ENCODE measurements around the gene TAGLN2.

TAGLN2 gene

DNA sequence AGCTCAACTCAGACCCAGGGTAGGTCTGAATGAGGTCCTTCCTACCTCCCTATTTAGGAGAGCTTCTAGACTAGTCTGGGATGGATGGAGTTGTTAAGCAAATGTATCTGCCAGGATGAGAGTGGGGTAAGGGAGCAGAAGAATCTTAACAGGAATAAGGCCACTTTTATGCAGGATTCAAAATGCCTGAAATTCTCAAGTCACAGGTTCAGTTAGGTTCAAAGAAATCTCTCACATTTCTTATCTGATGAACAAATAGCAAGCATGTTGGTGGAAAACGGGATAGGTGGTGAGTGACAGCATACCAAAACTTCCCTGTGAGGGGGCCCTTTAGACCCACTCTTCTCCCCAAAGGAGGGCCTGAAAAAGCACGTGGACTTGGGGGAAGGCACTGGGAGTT is 25.7 kb upstream of the TAGLN2 start:
- TF ChIP-seq, protein P1, sequence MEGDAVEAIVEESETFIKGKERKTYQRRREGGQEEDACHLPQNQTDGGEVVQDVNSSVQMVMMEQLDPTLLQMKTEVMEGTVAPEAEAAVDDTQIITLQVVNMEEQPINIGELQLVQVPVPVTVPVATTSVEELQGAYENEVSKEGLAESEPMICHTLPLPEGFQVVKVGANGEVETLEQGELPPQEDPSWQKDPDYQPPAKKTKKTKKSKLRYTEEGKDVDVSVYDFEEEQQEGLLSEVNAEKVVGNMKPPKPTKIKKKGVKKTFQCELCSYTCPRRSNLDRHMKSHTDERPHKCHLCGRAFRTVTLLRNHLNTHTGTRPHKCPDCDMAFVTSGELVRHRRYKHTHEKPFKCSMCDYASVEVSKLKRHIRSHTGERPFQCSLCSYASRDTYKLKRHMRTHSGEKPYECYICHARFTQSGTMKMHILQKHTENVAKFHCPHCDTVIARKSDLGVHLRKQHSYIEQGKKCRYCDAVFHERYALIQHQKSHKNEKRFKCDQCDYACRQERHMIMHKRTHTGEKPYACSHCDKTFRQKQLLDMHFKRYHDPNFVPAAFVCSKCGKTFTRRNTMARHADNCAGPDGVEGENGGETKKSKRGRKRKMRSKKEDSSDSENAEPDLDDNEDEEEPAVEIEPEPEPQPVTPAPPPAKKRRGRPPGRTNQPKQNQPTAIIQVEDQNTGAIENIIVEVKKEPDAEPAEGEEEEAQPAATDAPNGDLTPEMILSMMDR (conservative IDR thresholded peaks at IDR 0.05; ENCODE audit: low read length), result no peak
- no peak for DNase-seq (ENCODE audit: low read depth)
- no peak overlapping the region for H3K4me3 ChIP-seq (ENCODE audit: low read length)

DNA sequence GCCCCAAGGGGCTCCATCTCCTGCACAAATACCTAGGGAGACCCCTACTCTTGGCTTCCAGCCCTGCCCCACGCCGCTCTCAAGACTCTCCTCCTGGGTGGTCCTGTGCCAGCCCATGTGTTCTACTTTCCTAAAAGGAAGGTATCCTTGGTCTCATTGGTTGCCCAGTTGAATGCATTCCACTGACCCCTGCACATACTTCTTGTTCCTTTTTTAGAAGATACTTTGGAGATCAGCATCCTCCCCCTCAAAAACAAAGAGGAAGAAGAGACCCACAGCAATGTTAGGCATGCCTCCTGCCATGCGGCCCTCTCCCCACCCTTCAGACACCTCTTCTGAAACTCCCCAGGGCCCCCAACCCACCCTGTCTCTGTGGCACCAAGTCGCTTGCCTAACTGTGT is 24.7 kb upstream of the TAGLN2 start:
- TF ChIP-seq, protein P1 (conservative IDR thresholded peaks at IDR 0.05; ENCODE audit: low read length), result no peak
- no peak for DNase-seq (ENCODE audit: low read depth)
- no peak overlapping the region for H3K4me3 ChIP-seq (ENCODE audit: low read length)

DNA sequence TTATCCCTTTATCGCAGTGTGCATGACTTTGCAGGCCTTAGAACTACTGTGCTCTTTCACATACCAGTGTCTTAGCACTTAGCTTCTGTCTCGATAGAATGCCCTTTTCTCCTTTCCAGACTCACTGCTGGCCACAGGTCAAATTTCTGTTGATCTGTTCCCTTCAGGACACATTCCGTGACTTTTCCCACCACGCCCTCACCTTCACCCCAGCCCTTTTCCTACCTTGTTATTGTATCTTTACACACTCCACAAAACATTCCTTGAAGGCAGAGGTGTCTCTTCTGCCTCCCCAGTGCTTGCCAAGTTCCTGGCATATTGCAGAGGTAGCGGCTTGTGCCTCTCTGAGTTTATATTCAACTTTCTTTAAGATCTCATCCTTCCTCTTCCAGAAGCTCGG is 23.8 kb upstream of the TAGLN2 start:
- TF ChIP-seq, protein P1 (conservative IDR thresholded peaks at IDR 0.05; ENCODE audit: low read length), result no peak
- H3K4me3 ChIP-seq (ENCODE audit: low read length), result no peak overlapping the region
- DNase-seq (ENCODE audit: low read depth), result no peak

DNA sequence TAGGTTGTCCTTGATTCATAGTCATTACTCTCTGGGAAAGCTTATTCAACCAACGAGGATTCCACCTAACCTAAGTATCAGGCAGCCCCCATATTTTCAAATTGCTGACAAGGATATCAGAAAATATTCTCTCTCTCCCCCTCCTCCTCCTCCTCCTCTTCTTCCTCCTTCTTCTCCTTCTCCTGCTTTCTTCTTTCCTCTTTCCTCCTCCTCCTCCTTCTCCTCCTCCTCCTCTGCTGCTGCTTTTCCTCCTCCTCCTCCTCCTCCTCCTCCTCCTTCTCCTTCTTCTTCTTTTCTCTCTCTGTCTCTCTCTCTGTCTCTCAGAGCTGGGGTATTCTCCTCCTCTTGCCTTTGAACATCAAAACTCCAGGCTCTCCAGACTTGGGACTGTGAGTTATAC is 22.6 kb upstream of the TAGLN2 start:
- no peak overlapping the region for H3K4me3 ChIP-seq (ENCODE audit: low read length)
- TF ChIP-seq, protein P1 (conservative IDR thresholded peaks at IDR 0.05; ENCODE audit: low read length), result no peak
- DNase-seq (ENCODE audit: low read depth), result no peak

DNA sequence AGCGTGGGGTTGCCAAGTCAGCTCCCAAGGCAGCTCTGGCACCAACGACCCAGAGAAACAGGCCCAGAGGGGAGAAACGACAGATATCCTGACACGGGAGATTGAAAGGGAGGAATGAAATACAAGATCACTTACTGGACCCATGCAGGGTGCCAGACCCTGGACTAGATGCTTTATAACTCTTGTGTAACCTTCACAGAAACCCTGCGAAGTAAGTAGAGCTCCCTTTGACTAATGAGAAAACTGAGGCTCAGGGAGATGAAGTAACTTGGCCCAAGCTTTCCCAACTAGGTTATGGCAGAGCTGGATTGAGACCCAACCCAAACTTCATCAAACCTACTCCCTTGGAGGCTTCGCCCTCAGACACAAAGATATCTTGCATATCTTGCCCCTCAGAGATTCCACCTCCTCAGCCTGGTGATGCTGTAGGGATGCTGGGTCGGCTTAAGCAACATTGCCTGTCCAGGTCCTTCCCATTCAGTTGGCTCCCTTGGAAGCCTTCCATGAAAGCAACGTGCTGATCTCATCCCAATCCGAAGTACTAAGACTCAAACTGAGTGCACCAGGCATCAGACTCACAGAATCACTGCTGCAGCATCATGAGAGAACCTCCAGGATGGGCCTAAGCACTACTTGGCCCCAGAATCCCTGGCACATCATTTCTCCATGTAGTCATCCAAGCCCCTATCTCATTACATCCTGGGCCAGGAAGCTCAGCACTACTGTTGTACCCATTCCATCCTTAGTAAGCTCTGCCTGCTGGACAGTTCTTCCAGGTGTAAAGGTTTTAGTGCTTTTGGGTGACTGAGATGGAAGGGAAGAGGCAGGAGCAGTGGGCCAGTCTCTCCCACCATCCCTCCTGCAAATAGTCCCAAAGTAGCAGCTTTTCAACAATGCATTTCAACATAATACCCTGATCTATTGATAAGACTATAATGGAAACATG is 21.2 kb upstream of the TAGLN2 start:
- no peak overlapping the region; the same call in 1 of the 2 replicates for H3K4me3 ChIP-seq (ENCODE audit: low read length)
- DNase-seq (ENCODE audit: low read depth), result no peak
- TF ChIP-seq, protein P1 (conservative IDR thresholded peaks at IDR 0.05; ENCODE audit: low read length), result no peak

DNA sequence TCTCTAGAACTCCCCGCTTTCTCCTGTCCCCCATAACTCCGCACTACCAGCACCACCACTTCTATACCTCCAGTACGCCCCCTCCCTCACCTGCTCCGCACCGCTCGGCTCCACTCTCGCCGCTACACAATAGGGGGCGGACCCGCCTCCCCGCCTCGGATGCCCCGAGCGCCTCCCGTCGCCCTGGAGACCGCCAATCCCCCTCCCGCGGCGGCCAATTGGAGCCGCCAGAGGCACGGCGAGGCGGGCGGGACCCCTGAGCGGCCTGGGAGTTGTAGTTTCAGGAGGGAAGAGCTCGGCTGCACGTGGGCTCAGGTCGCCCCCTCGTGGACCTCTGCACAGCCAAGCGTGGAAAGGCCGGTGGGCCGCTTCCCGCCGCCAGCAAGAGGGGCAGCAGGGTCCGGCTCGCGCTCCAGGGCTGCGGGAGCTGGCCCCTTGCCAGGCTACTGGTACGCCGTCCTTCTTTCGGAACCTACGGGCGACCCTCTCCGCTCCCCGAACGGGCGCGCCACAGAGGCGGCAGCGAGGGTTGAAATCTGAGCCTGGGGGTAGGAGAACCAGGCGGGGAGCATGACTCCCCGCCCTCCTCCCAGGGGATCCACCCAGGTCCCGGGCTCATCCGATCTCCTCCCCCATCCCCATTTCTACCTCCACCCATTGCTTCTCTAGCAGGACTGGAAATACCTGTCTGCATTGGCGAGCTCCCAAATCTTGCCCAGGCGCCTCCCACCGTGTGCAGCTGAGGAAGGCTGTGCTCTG is 20.4 kb upstream of the TAGLN2 start, which contains the start of gene IGSF9:
IGSF9 (minus strand) TSS at position 131 of the 759 bp plus-strand sequence. CDS start 2,159 bp downstream, outside the sequence.
- TF ChIP-seq, protein P1 (conservative IDR thresholded peaks at IDR 0.05; ENCODE audit: low read length), result peak; percentile 47
- H3K4me3 ChIP-seq (ENCODE audit: low read length), result peak within 1 kb of the TSS; percentile 53

More for the DNA sequence above, 20.4 kb upstream of the TAGLN2 start, which contains the start of gene IGSF9:
- DNase-seq (ENCODE audit: low read depth), result peak; percentile 45
